ENCODE data around the gene NPTN.
"Not testable (repeated sequence)": the region's sequence is repeated elsewhere in the genome, so short reads cannot be mapped to it uniquely, and the experiment has no call there.

NPTN gene

DNA sequence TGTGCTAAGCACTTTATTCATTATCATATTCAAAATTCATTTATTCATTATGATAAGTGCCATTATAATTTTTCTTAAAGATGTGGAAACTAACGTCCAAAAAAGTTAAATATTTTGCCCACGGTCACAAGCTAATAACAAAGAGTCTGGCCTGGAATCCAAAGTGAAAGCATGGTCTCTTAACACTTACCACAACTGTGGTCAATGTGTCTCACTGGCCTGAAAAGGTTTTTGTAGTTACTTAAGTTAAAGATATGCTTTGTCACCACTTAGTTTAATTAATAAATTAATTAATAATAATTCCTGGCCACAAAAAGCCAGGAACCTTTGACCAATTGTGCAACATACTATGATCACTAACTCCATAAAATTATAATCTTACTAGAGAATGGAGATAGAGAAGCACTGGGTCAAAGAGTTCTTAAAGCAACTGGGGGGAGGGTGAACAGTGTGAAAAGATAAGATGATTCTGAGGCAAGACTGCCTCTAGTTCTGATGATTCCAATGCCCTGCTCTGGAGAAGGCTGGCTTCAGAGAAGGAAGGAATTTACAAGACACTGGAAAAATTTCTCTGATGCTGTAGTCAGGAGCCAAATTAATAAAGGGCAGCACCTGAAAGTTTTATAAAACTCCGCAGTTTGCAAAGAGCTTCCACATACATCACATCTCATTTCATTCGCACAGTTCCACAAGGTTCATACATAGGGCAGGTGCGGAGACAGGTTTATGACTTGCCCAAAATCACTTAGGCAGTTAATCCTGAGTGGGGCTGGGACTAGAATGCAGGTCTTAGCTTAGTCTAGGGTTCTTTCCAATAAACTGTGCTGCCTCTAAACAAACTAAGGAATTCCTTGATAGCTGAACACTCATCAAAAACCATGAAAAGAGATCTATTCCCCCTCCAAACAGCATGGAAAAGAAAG, 32.5 kb downstream of the NPTN start:
- no peak for DNase-seq

DNA sequence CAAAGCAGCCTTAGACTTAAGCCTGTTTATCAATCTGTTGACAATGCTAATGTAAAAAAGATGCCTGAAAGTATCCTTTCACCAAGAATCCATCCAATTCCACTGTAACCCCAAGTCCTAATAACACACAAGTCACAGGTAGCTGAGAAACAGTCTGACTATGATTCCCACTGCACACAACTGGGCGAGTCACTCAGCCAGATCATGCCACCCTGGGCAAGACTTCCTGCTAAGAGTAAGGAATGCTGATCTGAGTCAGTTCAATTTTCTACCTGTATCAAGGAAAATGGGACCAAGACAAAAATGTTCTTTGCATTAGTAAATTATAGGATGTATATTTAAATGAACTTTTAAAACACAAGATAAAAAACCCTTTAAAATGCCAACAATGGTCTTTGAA, 33.3 kb downstream of the NPTN start:
- no peak for DNase-seq

DNA sequence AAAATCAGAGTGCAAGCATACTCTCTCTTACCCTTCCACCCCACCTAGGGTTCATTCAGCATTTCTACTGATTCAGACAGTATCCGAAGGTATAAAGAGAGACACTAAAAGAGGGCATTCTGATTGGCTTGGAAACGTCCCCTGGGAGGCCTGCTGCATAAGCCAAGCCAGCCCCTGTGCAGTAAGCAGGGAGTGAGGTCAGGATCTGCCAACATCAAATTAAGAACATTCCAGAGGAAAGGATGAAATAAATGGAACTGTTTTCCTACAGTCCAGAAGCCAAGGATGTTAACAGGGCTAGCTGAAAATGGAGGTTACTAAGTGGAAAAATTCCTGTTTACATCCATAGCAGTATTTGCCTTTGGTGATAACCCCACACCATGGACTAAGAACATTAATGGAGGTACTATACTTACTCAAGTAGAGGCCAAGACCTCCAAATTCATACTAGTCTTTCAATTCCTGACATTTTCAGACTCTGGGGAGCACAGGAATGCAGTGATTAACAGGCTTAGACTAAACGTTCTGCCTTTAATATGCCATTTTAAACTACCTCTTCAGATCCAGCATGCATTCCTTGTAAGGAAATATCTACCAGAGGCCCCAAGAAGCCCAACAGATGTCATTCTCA, 34.5 kb downstream of the NPTN start:
- no peak for DNase-seq

DNA sequence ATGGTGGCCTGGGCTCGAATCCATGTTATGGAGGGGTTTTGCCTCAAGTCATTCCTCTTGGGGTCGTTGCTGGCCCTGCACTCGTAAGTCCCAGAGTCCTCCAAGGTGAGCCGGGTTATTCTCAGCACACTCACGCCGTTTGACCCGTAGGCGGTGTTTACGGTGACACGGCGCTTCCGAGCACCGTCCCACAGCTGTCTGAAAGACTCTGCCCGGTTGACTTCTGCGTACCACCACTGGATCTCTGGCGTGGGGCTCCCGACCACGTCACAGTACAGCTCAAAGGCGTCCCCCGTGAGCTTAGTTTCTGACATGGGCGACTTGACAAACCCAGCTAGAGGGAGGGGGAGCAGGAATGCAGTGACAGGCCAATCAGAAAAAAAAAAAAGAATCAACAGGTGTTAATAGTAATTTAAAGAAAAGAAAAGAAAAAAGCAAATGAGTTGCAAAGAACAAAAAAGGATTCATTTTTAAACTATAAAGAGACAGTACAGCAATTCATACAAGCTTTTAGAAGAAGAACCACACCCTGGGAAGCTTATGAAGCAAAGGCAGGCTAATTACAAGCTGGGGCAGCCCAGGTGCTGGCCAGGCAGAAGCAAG, 36.1 kb downstream of the NPTN start:
- no peak for DNase-seq

DNA sequence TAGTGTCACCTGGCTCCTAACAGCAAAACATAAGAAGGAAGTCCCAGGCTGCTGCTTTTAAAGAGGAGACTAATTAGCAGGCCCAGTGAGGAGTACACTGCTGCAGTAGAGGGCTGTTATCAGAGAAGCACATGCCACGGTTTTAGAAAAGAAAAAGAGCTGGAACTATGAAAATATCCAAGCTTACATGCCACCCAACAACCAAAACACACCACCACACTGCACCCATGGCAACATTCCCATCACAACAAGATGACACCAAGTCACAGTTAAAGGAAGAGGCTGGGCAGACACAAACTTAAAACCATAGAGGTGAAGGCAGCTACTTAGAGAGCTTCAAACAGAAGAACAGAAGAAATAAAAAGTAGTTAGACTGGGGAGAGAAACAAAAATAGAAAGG, 37.0 kb downstream of the NPTN start:
- no peak for DNase-seq

DNA sequence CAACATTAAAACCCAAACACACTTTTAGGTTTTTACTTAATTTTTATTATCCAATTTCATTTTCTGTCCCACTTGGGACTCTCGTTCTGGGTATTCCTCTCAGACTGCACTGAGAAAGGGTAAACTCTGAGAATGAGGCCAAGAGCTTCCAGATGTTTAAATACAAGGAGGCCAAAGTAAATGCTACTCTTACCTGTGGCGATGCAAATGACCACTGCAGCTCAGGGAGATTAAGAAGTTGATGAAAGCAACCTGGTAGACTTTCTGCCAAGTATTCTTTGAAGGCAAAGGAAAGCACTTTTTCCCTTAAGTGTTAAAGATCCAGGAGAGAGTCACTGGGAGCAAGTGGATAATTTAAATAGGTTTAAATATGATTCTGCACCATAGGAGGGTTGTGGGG, 39.1 kb downstream of the NPTN start:
- DNase-seq: no peak

DNA sequence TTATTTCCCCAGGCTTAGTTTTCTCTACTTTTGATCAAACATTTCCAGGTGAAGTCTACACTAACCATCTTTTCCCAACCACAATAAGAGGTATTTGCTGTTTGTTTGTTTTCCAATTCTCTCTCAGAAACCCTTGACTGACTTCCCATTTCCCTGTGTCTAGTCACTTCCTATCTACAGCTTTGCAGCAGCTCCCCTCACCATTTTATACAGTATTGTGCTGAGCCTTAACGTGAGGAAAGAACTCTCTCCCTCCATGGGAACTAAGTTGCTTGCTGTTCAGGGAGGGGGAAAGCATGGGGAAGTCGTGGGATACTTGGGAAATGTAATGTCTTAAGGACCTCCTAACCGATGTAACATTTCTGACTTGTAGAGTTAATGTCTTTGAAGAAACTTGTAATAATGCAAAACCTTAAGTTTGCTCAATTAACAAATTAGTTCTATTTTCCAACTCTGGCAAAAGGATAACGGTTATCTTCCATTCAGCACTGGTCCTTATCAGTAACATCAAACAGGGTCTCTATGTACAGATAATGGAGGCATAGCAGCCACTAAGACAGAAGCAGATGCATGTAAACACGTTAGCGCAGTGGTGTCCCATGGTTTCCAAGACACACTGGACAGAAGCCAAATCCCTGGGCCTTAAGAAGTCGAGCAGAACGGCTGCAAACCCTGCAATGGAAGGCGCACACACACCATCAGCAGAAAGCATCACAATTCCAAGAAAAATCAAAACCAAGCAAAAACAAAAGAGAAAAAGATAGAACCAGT, 39.7 kb downstream of the NPTN start:
- no peak for DNase-seq

DNA sequence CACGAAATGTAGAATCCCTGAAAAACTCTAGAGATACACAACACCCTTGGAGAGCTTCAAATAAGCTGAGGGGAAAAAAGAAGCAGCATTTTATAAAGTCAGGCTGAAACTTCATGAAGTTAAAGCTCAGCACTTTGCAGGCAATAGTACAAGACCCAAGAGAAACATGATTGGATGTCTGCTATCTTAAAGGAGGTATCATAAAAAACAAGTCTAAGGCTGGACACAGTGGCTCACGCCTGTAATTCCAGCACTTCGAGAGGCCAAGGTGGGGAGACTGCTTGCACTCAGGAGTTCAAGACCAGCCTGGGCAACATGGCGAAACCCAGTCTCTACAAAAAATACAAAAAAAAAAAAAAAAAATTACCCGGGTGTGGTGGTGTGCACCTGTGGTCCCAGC, 42.9 kb downstream of the NPTN start:
- no peak for DNase-seq

DNA sequence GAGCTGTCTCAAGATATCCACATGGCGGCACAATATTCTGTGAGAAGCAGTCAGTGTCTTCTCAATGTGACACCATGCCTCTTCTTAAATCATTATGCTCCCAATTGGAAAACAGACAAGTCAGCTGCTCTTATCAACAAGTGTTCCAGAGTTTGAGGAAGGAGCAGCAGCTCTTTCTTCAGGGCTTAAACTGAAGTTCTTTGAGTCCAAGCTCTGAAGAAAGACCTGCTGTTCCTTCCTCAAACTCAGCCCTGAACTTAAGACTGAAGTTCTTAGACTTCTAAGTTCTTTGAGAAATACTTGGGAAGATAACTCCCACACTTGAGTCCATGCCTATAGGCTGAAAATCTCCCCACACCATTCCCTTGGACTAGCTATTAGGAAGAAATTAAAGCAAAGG, 43.4 kb downstream of the NPTN start:
- DNase-seq: no peak

DNA sequence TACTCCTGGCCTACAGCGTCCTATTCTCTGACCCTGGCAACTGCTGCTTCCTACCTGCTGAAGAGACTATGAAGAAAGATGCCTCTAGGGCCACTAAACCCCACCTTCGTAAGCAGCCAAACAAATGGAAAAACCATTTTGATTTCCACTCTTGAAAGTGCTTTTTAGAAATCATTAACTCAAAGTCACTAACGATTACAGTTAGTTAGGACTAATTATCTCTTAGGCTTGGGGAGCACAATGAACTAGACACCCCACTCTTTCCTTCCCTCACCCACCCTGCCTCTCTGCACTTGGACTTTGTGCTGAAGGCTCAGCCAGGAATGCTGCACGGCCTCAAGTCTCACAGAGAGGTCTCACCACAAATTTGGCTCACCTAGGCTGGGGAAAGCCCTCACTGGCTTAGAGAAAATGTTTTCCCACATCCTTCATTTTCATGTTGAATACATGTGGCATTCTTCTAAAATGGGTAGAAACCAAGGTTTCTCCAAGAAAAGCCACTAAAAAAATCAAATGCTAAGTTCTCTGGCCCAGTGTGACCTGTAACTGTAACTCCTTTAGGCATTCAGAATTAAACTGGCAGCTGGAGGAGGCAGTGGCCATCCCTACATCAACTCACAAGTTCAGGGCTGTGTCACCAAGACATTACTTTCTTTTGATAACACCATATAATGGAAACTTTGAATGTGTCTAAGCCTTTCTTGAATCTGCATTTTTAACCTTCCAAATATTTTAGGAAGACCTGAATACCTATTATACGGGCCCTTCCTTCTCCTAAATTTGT, 47.1 kb downstream of the NPTN start:
- DNase-seq: no peak

DNA sequence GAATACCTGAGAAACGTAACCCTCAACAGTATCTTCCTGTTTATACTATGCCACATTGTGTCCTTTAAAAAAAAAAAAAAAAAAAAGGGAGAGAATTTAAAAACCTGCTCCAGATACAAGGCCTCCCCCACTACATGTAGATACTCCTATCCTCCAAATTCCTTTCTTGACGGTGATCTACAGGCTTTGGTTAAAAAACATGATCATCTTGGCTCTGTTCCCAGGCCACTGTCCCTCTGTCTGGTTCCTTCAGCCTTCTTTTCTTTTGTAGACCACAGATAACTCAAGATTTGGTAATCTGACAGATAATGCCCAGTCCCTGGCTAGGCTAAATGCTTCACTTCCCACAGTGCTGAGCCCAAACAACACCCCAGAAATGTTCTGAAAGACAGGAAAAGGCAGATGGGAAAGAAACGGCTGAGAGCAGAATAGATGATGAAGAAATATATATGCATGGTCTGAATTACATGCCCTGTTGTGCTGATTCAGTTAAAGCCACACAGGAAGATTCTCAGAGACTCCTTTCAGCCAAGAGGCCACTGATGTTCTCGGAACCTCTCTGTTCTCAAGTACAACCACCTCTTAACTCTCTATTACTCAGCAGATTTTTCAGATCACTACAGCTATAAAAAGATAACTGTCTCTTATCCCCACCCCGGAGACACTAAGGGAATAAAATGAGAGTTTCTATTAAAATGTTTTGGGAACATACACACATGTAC, 48.3 kb downstream of the NPTN start:
- DNase-seq: no peak

DNA sequence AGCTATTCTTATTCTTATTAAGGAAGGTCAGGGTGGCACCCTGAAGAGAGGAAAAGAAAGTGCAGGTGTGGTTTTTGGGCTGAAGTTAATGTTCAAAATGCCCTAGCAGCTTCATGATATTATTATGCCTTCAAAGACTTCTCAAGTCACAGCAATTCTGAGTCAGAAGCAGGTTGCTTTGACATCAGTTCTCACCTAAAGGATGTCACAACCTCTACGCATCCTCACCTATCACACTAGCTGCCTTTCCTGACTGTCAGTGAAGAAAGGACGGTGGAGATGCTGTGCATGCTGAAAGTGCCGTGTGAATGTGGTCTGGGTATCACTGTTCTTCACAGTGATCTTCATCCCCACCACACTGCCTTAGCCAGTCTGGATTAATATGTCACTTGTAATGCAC, 49.6 kb downstream of the NPTN start:
- no peak for DNase-seq

DNA sequence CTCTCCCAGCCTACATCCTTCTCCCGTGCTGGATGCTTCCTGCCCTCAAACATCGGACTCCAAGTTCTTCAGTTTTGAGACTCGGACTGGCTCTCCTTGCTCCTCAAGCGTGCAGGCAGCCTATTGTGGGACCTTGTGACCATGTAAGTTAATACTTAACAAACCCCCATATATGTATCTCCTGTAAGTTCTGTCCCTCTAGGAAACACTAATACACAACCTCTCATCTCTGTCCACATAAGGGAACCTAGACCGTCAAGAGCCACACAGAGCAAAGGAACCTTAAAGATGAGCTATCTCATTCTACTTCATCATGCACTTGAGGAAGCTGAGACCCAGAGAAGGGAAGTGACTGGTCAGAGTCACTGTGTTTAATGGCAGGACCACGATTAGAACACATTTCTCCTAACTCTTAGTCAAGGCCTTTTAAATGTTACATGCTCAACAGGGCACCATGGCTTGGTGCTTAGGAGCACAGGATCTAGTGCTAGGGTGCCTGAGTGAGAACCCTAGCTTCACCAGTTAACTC, 50.3 kb downstream of the NPTN start:
- no peak for DNase-seq

DNA sequence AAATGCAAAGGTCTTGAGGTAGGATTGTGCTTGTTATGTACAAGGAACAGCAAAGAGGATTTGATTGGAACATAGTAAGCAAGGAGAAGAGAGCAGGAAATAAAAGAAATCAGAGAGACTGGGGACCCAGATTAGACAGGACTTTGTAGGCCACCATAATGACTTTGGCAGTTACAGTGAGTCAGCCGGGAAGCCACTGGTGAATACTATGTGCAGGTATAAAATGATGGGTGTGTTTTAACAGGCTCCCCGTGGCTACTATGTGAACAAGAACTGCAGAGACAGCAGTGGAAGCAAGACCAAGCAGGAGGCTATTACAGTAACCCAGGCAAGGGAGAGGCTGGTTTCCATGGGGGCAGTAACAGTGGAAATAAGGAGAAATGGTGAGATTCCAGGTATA, 55.2 kb downstream of the NPTN start:
- DNase-seq: no peak

DNA sequence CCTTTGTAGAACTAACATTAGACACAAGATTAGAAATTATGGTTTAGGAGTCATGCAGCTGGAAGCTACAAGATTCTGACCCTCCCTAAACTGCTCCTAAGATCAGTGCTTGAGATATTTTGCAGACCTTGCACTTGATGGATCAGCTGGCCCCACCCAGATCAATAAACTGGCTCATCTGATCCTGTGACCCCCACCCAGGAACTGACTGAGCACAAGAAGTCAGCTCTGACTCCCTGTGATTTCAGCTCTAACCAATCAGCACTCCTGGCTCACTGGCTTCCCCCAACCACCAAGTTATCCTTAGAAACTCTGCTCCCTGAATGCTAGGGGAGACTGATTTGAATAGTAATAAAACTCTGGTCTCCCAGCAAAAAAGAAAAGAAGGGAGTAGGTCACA, 55.6 kb downstream of the NPTN start:
- not testable (repeated sequence) for DNase-seq

DNA sequence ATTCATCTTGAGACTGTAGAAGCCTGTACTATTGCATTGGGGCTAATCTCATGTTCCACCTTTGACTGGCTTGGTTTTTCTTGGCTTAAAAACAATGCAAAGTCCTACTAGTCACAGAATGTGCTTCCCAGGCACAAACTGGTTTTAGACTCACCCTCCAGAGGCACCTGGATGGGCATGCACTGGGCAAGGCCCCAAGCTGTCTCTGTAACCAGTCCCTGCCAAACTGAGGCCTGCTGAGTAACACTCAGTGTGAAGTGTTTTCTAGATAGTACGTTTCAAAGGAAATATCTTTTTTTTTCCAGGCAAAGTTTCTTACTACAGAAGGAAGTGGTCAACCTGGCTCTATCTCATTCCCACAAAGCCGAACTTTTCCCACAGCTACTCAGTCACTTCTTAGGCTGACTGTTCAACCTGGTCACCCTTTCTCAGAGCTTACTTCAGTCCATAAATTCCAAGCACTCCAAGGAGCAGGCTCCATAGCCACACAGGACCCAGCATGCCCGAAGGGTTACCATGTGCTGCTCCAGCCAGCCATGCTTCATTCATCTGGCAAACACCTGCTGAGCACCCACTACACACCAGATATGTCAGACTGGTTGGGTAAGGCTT, 57.4 kb downstream of the NPTN start:
- no peak for DNase-seq

DNA sequence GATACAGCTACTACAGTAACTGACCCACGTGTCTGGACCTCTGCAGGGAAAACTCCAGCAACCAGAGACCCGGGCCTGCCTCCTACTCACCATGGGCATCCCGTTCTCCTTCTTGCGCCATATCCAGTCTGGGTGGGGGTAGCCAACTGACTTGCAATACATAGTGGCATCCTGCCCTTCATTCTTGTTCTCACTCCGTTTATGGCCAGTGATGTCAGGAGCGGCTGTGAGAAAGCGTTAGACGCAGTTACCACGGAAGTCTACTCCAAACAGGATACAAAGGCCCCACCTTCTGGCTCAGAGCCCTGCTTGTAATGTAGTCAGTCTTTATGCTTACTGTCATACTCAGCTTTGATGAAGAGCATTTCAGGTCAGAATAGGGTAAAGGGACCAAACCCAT, 59.6 kb downstream of the NPTN start:
- DNase-seq: no peak

DNA sequence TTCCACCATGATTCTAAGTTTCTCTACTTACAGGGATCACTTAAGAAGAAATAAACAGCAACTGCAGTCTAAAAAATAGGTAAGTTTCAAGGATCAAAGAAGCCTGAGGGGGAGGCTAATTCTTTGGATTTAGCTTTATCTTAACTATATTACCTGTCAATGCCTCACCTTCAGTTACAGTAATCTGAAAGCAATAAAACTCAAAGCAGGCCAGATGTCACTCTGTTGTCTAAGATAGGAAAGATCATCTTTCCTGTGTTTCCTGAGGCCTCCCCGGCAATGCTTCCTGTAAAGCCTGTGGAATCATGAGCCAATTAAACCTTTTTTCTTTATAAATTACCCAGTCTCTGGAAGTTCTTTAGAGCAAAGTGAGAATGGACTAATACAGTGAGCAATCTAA, 60.2 kb downstream of the NPTN start:
- no peak for DNase-seq

DNA sequence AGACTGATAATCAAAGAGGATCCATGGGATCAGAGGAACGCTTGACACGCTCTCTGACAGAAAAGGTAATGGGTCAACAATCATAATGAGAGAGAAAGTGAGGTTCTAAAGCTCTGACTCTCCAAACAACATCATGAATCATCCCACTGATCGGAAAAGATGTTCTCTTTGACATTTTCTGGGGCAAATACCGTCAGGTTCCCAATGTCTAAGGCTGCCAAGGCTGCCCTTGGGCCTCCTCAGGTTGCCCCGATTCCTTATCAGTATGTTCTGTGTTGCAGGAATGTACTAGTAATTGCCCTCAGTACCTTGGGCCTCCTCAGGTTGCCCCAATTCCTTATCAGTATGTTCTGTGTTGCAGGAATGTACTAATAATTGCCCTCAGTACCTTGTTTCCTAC, 60.9 kb downstream of the NPTN start:
- DNase-seq: no peak

DNA sequence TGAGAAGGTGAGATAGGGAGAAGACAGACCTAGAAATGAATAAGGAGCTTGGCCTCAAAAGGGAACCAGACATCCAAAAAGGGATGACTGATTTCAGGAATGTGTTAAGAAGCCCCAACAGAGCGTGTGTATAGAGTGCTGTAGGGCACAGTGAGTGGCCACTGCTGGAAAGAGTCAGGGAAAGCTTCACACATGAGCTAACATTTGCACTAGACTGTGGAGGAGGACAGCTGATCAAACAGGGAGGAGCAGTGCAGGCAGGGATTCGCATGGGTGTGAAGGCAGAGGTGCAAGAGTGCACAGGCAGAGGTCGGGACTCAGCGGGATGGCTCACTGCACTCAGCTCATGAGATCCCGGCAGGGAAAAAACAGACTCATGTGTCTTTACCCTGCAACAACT, 61.8 kb downstream of the NPTN start:
- no peak for DNase-seq

DNA sequence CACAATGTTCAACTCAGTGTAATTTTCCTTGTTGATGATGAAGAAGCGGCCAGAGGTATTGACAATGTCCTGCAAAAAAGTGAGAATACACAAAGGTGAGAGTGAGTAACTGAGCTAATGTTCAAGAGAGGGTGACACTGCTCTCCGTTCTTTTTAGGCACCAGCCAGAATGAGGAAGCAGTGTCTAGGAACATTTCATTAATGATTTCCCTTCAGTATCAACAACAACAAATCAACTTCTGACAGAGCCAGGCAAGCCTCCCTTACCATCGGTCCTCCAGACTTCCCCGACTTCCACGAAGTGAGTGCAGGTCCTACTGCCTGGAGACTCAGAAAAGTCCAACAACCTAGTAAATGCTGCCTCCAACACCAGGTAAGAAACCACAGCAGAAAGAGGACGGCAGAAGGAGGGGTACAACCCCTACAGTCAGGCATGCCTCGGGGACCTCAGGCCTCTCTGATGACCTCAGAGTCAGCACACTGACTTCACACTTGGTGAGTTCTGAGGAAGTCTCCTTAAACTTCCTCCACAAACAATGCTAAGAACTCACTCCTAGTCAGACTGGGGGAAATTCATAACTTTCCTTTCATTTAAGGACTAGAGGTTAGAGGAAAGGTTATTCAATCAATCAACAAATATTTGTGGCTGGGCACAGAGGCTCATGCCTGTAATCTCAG, 62.7 kb downstream of the NPTN start:
- no peak for DNase-seq
